ENCODE measurements around the gene POLR3B. TPM values are rescaled to one million over a fixed set of nuclear protein-coding genes. Genes with fewer than 3 reads are reported as not detected.

The POLR3B gene
- total RNA-seq, 1 donor from 2014 or later = 10.6 TPM

DNA sequence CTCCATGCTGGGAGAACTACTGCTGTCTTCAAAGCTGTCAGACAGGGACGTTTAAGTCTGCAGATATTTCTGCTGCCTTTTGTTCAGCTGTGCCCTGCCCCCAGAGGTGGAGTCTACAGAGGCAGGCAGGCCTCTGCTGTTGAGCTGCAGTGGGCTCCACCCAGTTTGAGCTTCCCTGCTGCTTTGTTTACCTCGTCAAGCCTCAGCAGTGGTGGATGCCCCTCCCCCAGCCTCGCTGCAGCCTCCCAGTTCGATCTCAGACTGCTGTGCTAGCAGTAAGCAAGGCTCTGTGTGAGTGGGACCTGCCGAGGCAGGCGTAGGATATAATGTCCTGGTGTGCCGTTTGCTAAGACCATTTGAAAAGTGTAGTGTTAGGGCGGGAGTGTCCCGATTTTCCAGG lies 193.9 kb downstream of the POLR3B start:
- no peak for DNase-seq (ENCODE audit: low read depth, low spot score)

- DNase-seq (ENCODE audit: low read depth, low spot score) = no peak
Measured at GRCh38 chr12:106552228-106552627, 194.7 kb downstream of the POLR3B start.

Other genes with a start within 250 kb of the POLR3B start
- gene NUAK1, start 218.8 kb upstream of the POLR3B start, total RNA-seq = 32.6 and 68.6 TPM in 2 replicates
- 168 and 175 TPM in 2 replicates for gene CKAP4, start 109.7 kb upstream of the POLR3B start, total RNA-seq
- gene TCP11L2, start 55.0 kb upstream of the POLR3B start, total RNA-seq = 26.1 and 27.4 TPM in 2 replicates
- gene RFX4, start 225.3 kb downstream of the POLR3B start, total RNA-seq = not detected in 2 replicates